IPS-11a (cell line): ENCODE measurements around the gene SEMA5A.

Source experiments
- H3K4me3 ChIP-seq: one replicate; pipeline ENCODE4 v1.5.1; 2013; ENCODE audit warnings: low read depth, low read length, control low read depth

The SEMA5A gene

GRCh38 chr5:9194509-9194908 lies 351.4 kb downstream of the SEMA5A start:
- H3K4me3 ChIP-seq: no peak overlapping the region

- no peak overlapping the region for H3K4me3 ChIP-seq
Measured at GRCh38 chr5:9192266-9192665, 353.6 kb downstream of the SEMA5A start.

GRCh38 chr5:9189681-9190080 lies 356.2 kb downstream of the SEMA5A start:
- no peak overlapping the region for H3K4me3 ChIP-seq

- no peak overlapping the region for H3K4me3 ChIP-seq
Measured at GRCh38 chr5:9188956-9189355, 356.9 kb downstream of the SEMA5A start.

GRCh38 chr5:9188131-9188530 lies 357.7 kb downstream of the SEMA5A start:
- H3K4me3 ChIP-seq: no peak overlapping the region

- no peak overlapping the region for H3K4me3 ChIP-seq
Measured at GRCh38 chr5:9187614-9188013, 358.3 kb downstream of the SEMA5A start.

GRCh38 chr5:9186069-9186468 lies 359.8 kb downstream of the SEMA5A start:
- no peak overlapping the region for H3K4me3 ChIP-seq

GRCh38 chr5:9183992-9184391 lies 361.9 kb downstream of the SEMA5A start:
- no peak overlapping the region for H3K4me3 ChIP-seq

- no peak overlapping the region for H3K4me3 ChIP-seq
Measured at GRCh38 chr5:9182899-9183695, 362.8 kb downstream of the SEMA5A start.

- H3K4me3 ChIP-seq: no peak overlapping the region
Measured at GRCh38 chr5:9176641-9177040, 369.2 kb downstream of the SEMA5A start.

- H3K4me3 ChIP-seq: no peak overlapping the region
Measured at GRCh38 chr5:9174446-9174845, 371.4 kb downstream of the SEMA5A start.

GRCh38 chr5:9173281-9174048 lies 372.4 kb downstream of the SEMA5A start:
- H3K4me3 ChIP-seq: no peak overlapping the region

GRCh38 chr5:9170026-9170425 lies 375.8 kb downstream of the SEMA5A start:
- H3K4me3 ChIP-seq: no peak overlapping the region

- no peak overlapping the region for H3K4me3 ChIP-seq
Measured at GRCh38 chr5:9169557-9169902, 376.3 kb downstream of the SEMA5A start.

- no peak overlapping the region for H3K4me3 ChIP-seq
Measured at GRCh38 chr5:9168791-9169556, 376.9 kb downstream of the SEMA5A start.

GRCh38 chr5:9166202-9167112 lies 379.4 kb downstream of the SEMA5A start:
- H3K4me3 ChIP-seq: no peak overlapping the region

GRCh38 chr5:9165546-9165945 lies 380.3 kb downstream of the SEMA5A start:
- H3K4me3 ChIP-seq: no peak overlapping the region

- H3K4me3 ChIP-seq: no peak overlapping the region
Measured at GRCh38 chr5:9160747-9161146, 385.1 kb downstream of the SEMA5A start.

GRCh38 chr5:9157811-9158210 lies 388.1 kb downstream of the SEMA5A start:
- H3K4me3 ChIP-seq: no peak overlapping the region

- no peak overlapping the region for H3K4me3 ChIP-seq
Measured at GRCh38 chr5:9157020-9157419, 388.9 kb downstream of the SEMA5A start.

- H3K4me3 ChIP-seq: no peak overlapping the region
Measured at GRCh38 chr5:9156282-9156681, 389.6 kb downstream of the SEMA5A start.
